ENCODE measurements around the gene LGSN. TPM values are rescaled to one million over a fixed set of nuclear protein-coding genes. Genes with fewer than 3 reads are reported as not detected.
"Not testable (repeated sequence)": the region's sequence is repeated elsewhere in the genome, so short reads cannot be mapped to it uniquely, and the experiment has no call there.

The LGSN gene
- total RNA-seq, 1 experiment from 2014 or later, result not detected

DNA sequence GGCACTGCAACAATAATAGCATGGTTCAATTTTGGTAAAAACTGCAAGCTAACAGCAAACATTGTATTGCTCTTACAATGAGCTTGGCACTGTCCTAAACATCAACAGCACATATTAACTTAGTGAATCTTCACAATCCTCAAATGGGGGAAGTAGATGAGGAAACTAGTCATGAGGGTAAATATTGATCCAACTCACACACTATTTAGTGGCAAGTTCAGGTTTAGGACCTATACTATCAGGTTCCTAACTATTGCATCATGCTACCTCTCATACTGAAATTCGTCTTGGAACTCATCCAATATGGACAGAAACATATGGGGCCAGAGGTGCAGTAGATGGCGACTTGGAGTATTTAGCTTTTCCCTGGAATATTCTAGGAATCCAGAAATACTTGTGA is 74.4 kb downstream of the LGSN start:
- DNase-seq (ENCODE audit: low spot score), result no peak

DNA sequence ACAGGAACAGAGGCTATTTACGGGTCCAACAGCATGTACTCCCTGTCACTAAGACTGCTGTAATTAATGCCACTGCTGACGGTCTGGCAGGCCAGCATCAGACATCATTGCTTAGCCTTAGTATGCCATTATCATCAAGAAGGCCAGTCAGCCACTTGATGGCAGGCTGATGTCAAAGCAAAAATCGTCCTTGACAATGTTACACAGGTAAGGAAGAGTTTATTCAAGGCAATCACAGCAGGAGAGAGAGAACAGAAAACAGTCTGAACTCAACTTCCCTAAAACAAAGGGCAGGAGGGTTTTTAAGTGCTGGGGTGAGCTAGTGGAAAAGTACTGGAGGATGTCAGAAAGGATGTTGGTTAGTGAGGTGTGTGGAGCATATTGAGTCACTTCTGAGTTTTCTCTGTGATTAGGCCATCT is 83.4 kb downstream of the LGSN start:
- no peak for DNase-seq (ENCODE audit: low spot score)

- not testable (repeated sequence) for DNase-seq (ENCODE audit: low spot score)
Measured at GRCh38 chr6:63230511-63230910, 89.3 kb downstream of the LGSN start.

DNA sequence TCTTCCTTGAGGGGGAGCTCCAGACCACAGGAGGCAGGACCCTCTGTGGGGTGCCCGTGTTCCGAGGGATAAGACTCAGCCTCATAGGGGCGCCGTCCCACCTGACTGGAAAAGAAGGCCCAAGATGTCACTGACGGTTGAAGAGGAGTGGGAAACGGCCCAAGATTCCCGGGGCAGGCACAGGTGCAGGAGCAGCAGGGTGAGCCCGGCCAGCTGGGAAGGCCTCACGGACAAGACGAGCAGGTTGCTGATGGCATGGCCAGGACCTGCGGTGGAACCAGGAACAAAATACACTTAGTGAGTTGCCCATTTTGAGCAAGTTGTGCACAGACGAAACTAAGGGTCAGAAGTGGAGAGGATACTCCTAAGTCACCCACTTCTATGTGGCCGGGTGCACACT is 89.8 kb downstream of the LGSN start:
- DNase-seq (ENCODE audit: low spot score), result not testable (repeated sequence)

DNA sequence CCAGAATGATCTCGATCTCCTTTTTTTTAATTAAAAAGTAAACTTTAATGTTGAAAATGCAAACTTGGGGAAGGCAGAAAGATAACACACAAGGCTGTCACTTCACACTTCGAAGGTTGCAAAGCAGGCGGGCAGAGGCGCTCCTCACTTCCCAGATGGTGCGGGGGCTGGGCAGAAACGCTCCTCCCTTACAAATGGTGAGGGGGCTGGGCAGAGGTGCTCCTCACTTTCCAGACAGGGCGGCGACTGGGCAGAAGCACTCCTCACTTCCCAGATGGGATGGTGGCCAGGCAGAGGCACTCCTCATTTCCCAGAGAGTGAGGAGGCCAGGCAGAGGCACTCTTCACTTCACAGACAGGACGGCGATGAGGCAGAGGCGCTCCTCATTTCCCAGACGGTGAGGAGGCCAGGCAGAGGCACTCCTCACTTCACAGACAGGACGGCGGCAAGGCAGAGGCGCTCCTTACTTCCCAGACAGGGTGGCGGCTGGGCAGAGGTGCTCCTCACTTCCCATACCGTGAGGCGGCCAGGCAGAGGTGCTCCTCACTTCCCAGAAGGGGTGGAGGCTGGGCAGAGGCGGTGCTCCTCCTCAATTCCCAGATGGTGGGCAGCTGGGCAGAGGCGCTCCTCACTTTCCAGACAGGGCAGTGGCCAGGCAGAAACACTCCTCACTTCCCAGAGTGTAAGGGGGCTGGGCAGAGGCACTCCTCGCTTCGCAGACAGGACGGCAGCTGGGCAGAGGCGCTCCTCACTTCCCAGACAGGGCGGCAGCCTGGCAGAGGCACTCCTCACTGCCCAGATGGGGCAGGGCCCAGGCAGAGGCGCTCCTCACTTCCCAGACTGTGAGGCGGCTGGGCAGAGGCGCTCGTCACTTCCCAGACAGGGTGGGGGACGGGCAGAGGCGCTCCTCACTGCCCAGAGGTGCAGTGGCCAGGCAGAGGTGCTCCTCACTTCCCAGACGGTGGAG is 91.6 kb downstream of the LGSN start:
- DNase-seq (ENCODE audit: low spot score), result not testable (repeated sequence)

DNA sequence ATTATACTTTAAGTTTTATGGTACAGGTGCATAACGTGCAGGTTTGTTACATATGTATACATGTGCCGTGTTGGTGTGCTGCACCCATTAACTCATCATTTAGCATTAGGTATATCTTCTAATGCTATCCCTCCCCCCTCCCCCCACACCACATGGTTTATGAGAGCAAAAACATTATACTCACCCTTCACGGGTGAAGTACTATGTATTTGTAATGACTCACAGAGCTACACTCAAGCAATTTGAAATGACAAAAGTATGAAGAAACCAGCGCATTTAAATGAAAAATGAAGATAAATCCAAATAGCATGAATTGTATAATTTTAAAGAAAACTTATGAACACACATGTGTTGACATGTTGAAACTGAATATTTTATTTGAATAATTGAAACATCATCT is 93.8 kb downstream of the LGSN start:
- DNase-seq (ENCODE audit: low spot score), result not testable (repeated sequence)

Small RNA genes within 50 kb of the gene (small RNA-seq; reads per million reads assigned to genes)
- not detected for gene SPTLC1P3

Other genes with a start within 250 kb of the LGSN start
- 0.08 and 0.13 TPM in 2 replicates for gene FKBP1C, start 108.5 kb downstream of the LGSN start, total RNA-seq (2014; rRNA removed; shearing (Covaris generic))

Measured in HT-29 (cell line).